Fibroblast of lung (primary cell): Measurements from ENCODE around the gene PAK4. TPM values are rescaled to one million over a fixed set of nuclear protein-coding genes. Genes with fewer than 3 reads are reported as not detected.

Source experiments
- DNase-seq, 2 donors: peaks; one replicate each; pipeline versions ENCODE4 v3.0.0 to v3.0.0-alpha.2; 2010; ENCODE audit warnings: low read depth in 2 of 2
- H2AFZ ChIP-seq: 2 replicates; pipeline ENCODE4 v1.5.1; 2012; ENCODE audit warnings: low read length, control low read depth, inconsistent platforms
- H3K27ac ChIP-seq: 2 replicates; pipeline ENCODE4 v1.5.1; 2011; ENCODE audit warnings: low read length, control low read depth; ENCODE audit not compliant: insufficient read depth
- H3K27me3 ChIP-seq: 2 replicates; pipeline ENCODE4 v1.5.1; 2011; ENCODE audit warnings: mild to moderate bottlenecking, low read length; ENCODE audit not compliant: control insufficient read depth, insufficient read depth
- H3K36me3 ChIP-seq: 2 replicates; pipeline ENCODE4 v1.5.1; 2011; ENCODE audit warnings: low read length; ENCODE audit not compliant: control insufficient read depth, insufficient read depth
- H3K4me1 ChIP-seq: 2 replicates; pipeline ENCODE4 v1.5.1; 2011; ENCODE audit warnings: low read length; ENCODE audit not compliant: control insufficient read depth, insufficient read depth; ENCODE audit errors: extremely low read depth
- H3K4me2 ChIP-seq: 2 replicates; pipeline ENCODE4 v1.5.1; 2011; ENCODE audit warnings: low read length, control low read depth; ENCODE audit not compliant: insufficient read depth; ENCODE audit errors: extremely low read depth
- H3K4me3 ChIP-seq, 4 experiments: fragments of 200-600 bp in 1 of 4; sonication (generic) in 1 of 4; replicated peaks in 1 of 4; 2 replicates each; pipeline ENCODE4 v1.5.1; 2011 to 2016; ENCODE audit warnings: low read length in 4 of 4, low read depth in 3 of 4, mild to moderate bottlenecking in 3 of 4, control low read depth in 2 of 4, inconsistent platforms in 1 of 4, mixed read lengths in 1 of 4; ENCODE audit not compliant: insufficient read depth in 1 of 4; ENCODE audit errors: control extremely low read depth in 1 of 4
- H3K79me2 ChIP-seq: 2 replicates; pipeline ENCODE4 v1.5.1; 2012; ENCODE audit warnings: mild to moderate bottlenecking, low read length, inconsistent platforms; ENCODE audit not compliant: control insufficient read depth, insufficient read depth
- H3K9ac ChIP-seq: 2 replicates; pipeline ENCODE4 v1.5.1; 2011; ENCODE audit warnings: mild to moderate bottlenecking, low read length, control low read depth; ENCODE audit not compliant: insufficient read depth
- H3K9me3 ChIP-seq: 2 replicates; pipeline ENCODE4 v1.5.1; 2012; ENCODE audit warnings: low read depth, low read length; ENCODE audit not compliant: control insufficient read depth, insufficient read depth
- H4K20me1 ChIP-seq: 2 replicates; pipeline ENCODE4 v1.5.1; 2011; ENCODE audit warnings: low read length; ENCODE audit not compliant: control insufficient read depth, insufficient read depth; ENCODE audit errors: extremely low read depth
- CTCF ChIP-seq, 2 donors: IDR thresholded peaks in 1 of 2; conservative IDR thresholded peaks in 1 of 2; 1 replicate in 1 of 2; 2 replicates in 1 of 2; pipeline ENCODE4 v1.5.1; 2011 to 2012; ENCODE audit warnings: low read length in 2 of 2, control low read depth in 1 of 2, inconsistent platforms in 1 of 2, low read depth in 1 of 2, mild to moderate bottlenecking in 1 of 2
- EZH2 ChIP-seq: IDR thresholded peaks from 2 replicates; pipeline ENCODE4 v1.5.1; 2012; ENCODE audit warnings: low read length, control low read depth, mild to moderate bottlenecking; ENCODE audit errors: missing control alignments
- polyA plus RNA-seq, 2 donors: library from polyadenylated mRNA; depleted of rRNA in 1 of 2; stranded (reverse) in 1 of 2; unstranded in 1 of 2; fragments of >200 nt; gene quantifications; 2 replicates each; pipeline ENCODE4 v1.2.1, GENCODE V29; 2011 to 2012; ENCODE audit warnings: missing spikeins in 1 of 2
- total RNA-seq: library from RNA; depleted of rRNA; stranded (reverse); fragments of >200 nt; gene quantifications from 2 replicates; pipeline ENCODE4 v1.2.1, GENCODE V29; 2014

PAK4 gene
- total and polyA plus RNA-seq, 2 donors (not counting 1 experiment from before 2014, with no cell fraction given), result 4.6 to 8.4 TPM

GRCh38 chr19:39170386-39171231 is 45.0 kb downstream of the PAK4 start:
- Histone ChIP-seq H3K27ac (no peak overlapping the region), H3K9me3 (no peaks in the 10 kb centered on the region), H3K4me3 (no peak overlapping the region), H3K36me3 (peaks cover 3% of the 10 kb centered on the region), H3K4me1 (no peaks in the 10 kb centered on the region), H4K20me1 (no peaks in the 10 kb centered on the region), H2AFZ (no peak overlapping the region), H3K9ac (no peak overlapping the region), H3K27me3 (no peaks in the 10 kb centered on the region), H3K4me2 (no peak overlapping the region), H3K79me2 (no peaks in the 10 kb centered on the region)
- no peak for TF ChIP-seq EZH2
- TF ChIP-seq CTCF (conservative IDR thresholded peaks at IDR 0.05 in 1 of 2, IDR thresholded peaks at IDR 0.05 in 1 of 2; ENCODE audit: low read depth in 1 of 2, low read length in 2 of 2), result no peak
- no peak for DNase-seq

GRCh38 chr19:39171479-39172465 is 46.2 kb downstream of the PAK4 start:
- no peak for TF ChIP-seq EZH2
- no peak for TF ChIP-seq CTCF (conservative IDR thresholded peaks at IDR 0.05 in 1 of 2, IDR thresholded peaks at IDR 0.05 in 1 of 2; ENCODE audit: low read depth in 1 of 2, low read length in 2 of 2)

More at GRCh38 chr19:39171479-39172465, 46.2 kb downstream of the PAK4 start:
- Histone ChIP-seq H3K4me2 (no peak overlapping the region), H4K20me1 (no peaks in the 10 kb centered on the region), H3K9me3 (no peaks in the 10 kb centered on the region), H3K27me3 (no peaks in the 10 kb centered on the region), H3K4me3 (no peak overlapping the region), H3K36me3 (peaks cover 6% of the 10 kb centered on the region), H3K4me1 (no peaks in the 10 kb centered on the region), H2AFZ (no peak overlapping the region), H3K27ac (no peak overlapping the region), H3K79me2 (no peaks in the 10 kb centered on the region), H3K9ac (no peak overlapping the region)
- DNase-seq, result no peak
